Panc1 (cell line): Measurements from ENCODE around the gene KDM4B. TPM values are rescaled to one million over a fixed set of nuclear protein-coding genes. Genes with fewer than 3 reads are reported as not detected.

Source experiments
- ATAC-seq: fragments of 200-7000 bp; cut with Tn5 transposase; 2 replicates; pipeline ENCODE4 v1.9.1; 2020; ENCODE audit warnings: mild to moderate bottlenecking, moderate library complexity
- BruUV-seq: library from RNA; stranded (reverse); fragments of 400-500 nt; replicated peaks from 2 replicates; lab custom pipeline; 2021; lab: Mats Ljungman, UMichigan
- CTCF ChIA-PET: fragments of 300-600 bp; sonication (Branson Sonifier 250); formaldehyde crosslinking; loops from one replicate; lab custom pipeline; 2022; ENCODE audit warnings: antibody characterized with exemption; lab: Charles Lee
- POLR2A ChIA-PET: fragments of 300-600 bp; sonication (Branson Sonifier 250); formaldehyde crosslinking; loops from one replicate; lab custom pipeline; 2022; ENCODE audit warnings: antibody characterized with exemption; lab: Charles Lee
- DNase-seq: peaks from one replicate; pipeline ENCODE4 v3.0.0-alpha.2; 2010; ENCODE audit warnings: low read depth, low spot score
- H3K27ac ChIP-seq: 2 replicates; pipeline ENCODE4 v1.5.1; 2011; ENCODE audit warnings: mild to moderate bottlenecking, low read length, inconsistent platforms
- H3K27me3 ChIP-seq: fragments of 200-500 bp; sonication (Bioruptor generic); 2 replicates; pipeline ENCODE4 v1.6.0; 2014; ENCODE audit warnings: low read length, inconsistent platforms; ENCODE audit not compliant: control insufficient read depth, insufficient read depth
- H3K36me3 ChIP-seq: fragments of 200-500 bp; sonication (Bioruptor generic); 2 replicates; pipeline ENCODE4 v1.5.1; 2014; ENCODE audit warnings: inconsistent platforms, mild to moderate bottlenecking, low read length, moderate library complexity; ENCODE audit not compliant: control insufficient read depth, insufficient read depth
- H3K4me1 ChIP-seq: 2 replicates; pipeline ENCODE4 v1.5.1; 2011; ENCODE audit warnings: inconsistent platforms, mild to moderate bottlenecking, low read length, moderate library complexity; ENCODE audit not compliant: control insufficient read depth, insufficient read depth
- H3K4me3 ChIP-seq, 2 experiments: 2 replicates each; pipeline ENCODE4 v1.5.1; 2011 to 2012; ENCODE audit warnings: low read depth in 2 of 2, low read length in 2 of 2, mild to moderate bottlenecking in 2 of 2, inconsistent platforms in 1 of 2, moderate library complexity in 1 of 2
- H3K9me3 ChIP-seq: fragments of 200-500 bp; sonication (Bioruptor generic); 2 replicates; pipeline ENCODE4 v1.5.1; 2014; ENCODE audit warnings: low read depth, mild to moderate bottlenecking, inconsistent platforms, low read length, moderate library complexity; ENCODE audit not compliant: control insufficient read depth, insufficient read depth
- POLR2AphosphoS5 ChIP-seq: IDR thresholded peaks from 2 replicates; pipeline ENCODE4 v1.6.1; 2012; ENCODE audit warnings: mild to moderate bottlenecking, low read depth, low read length, moderate library complexity
- SIN3A ChIP-seq: IDR thresholded peaks from 2 replicates; pipeline ENCODE4 v1.6.1; 2012; ENCODE audit warnings: low read depth, mild to moderate bottlenecking, low read length, moderate library complexity, borderline replicate concordance; ENCODE audit not compliant: insufficient read depth
- TCF7L2 ChIP-seq: IDR thresholded peaks from 2 replicates; pipeline ENCODE4 v1.6.1; 2011; ENCODE audit warnings: mild to moderate bottlenecking, low read depth, low read length, inconsistent platforms
- in situ Hi-C: cut with HindIII; loops from 2 replicates; pipeline ENCODE4 v1.10.0; 2016; ENCODE audit warnings: low sequenced_read_pairs, low pct_unique_long_range_greater_than_20kb
- intact Hi-C: fragments of 100-400 bp; cut with micrococcal nuclease; formaldehyde crosslinking; loops from one replicate; pipeline ENCODE4 v1.10.0; 2022; ENCODE audit not compliant: unreplicated experiment
- total RNA-seq: library from RNA; stranded (reverse); gene quantifications from one replicate; pipeline ENCODE4 v1.2.1, GENCODE V29; 2021; ENCODE audit not compliant: unreplicated experiment
- TF ChIP-seq, protein P1 (sequence below): fragments of 450-650 bp; IDR thresholded peaks from 2 replicates; pipeline ENCODE4 v1.5.1; 2017; ENCODE audit warnings: mild to moderate bottlenecking
- TF ChIP-seq, protein P2 (sequence below), 2 experiments: IDR thresholded peaks; 2 replicates each; pipeline ENCODE4 v1.6.1; 2011 to 2012; ENCODE audit warnings: low read depth in 2 of 2, control low read depth in 1 of 2, low read length in 1 of 2, mild to moderate bottlenecking in 1 of 2, moderate library complexity in 1 of 2; ENCODE audit not compliant: insufficient read depth in 1 of 2

KDM4B gene
- total RNA-seq, 1 experiment from 2014 or later: 18.4 TPM

DNA sequence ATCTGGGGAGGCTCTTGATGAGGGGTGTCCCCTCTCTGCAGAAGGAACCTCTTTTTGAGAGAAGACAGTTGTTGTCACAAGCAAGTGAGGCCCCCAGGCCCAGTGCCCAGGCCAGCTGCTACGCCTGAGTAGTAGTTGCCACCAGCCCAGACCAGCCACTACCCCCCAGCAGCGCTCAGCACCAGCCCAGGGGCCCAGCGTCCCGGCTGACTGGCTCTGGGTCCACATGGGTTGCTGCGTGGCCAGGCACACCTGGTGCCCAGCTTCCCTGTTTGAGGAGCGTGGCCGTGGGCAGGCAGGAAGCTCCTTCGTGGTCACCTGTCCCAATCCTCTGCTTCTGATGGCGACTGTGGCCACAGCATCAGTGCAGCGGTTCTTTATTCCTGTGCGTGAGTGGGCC lies 84.7 kb downstream of the KDM4B start:
- in situ Hi-C loops (no loop called here), intact Hi-C loops (no loop called here)
- no peaks in the 10 kb centered on the region for H3K36me3 ChIP-seq
- H3K27me3 ChIP-seq: no peaks in the 10 kb centered on the region
- CTCF ChIA-PET: interaction anchor here (0.6 to 0.7 kb wide), 2 partner anchors 101 to 318 kb away, joined by 3 read pairs; no protein-coding TSS in a partner anchor
- no peak overlapping the region for H3K27ac ChIP-seq
- 0 out of 2 replicates have a peak, but pooled peaks cover 2% of the 10 kb centered on the region for H3K4me1 ChIP-seq
- DNase-seq: no peak
- BruUV-seq: no TSS peak
- ATAC-seq: no peak
- POLR2A ChIA-PET: no interaction called here
- H3K9me3 ChIP-seq: no peaks in the 10 kb centered on the region
- no peak overlapping the region for H3K4me3 ChIP-seq
- TF ChIP-seq, protein P1, sequence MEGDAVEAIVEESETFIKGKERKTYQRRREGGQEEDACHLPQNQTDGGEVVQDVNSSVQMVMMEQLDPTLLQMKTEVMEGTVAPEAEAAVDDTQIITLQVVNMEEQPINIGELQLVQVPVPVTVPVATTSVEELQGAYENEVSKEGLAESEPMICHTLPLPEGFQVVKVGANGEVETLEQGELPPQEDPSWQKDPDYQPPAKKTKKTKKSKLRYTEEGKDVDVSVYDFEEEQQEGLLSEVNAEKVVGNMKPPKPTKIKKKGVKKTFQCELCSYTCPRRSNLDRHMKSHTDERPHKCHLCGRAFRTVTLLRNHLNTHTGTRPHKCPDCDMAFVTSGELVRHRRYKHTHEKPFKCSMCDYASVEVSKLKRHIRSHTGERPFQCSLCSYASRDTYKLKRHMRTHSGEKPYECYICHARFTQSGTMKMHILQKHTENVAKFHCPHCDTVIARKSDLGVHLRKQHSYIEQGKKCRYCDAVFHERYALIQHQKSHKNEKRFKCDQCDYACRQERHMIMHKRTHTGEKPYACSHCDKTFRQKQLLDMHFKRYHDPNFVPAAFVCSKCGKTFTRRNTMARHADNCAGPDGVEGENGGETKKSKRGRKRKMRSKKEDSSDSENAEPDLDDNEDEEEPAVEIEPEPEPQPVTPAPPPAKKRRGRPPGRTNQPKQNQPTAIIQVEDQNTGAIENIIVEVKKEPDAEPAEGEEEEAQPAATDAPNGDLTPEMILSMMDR: no peak
- TF ChIP-seq, protein P2, sequence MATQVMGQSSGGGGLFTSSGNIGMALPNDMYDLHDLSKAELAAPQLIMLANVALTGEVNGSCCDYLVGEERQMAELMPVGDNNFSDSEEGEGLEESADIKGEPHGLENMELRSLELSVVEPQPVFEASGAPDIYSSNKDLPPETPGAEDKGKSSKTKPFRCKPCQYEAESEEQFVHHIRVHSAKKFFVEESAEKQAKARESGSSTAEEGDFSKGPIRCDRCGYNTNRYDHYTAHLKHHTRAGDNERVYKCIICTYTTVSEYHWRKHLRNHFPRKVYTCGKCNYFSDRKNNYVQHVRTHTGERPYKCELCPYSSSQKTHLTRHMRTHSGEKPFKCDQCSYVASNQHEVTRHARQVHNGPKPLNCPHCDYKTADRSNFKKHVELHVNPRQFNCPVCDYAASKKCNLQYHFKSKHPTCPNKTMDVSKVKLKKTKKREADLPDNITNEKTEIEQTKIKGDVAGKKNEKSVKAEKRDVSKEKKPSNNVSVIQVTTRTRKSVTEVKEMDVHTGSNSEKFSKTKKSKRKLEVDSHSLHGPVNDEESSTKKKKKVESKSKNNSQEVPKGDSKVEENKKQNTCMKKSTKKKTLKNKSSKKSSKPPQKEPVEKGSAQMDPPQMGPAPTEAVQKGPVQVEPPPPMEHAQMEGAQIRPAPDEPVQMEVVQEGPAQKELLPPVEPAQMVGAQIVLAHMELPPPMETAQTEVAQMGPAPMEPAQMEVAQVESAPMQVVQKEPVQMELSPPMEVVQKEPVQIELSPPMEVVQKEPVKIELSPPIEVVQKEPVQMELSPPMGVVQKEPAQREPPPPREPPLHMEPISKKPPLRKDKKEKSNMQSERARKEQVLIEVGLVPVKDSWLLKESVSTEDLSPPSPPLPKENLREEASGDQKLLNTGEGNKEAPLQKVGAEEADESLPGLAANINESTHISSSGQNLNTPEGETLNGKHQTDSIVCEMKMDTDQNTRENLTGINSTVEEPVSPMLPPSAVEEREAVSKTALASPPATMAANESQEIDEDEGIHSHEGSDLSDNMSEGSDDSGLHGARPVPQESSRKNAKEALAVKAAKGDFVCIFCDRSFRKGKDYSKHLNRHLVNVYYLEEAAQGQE (IDR thresholded peaks at IDR 0.05; ENCODE audit: insufficient read depth in 1 of 2, low read depth in 2 of 2, low read length in 1 of 2): no peak
- TF ChIP-seq TCF7L2 (no peak), POLR2AphosphoS5 (no peak), SIN3A (no peak)

DNA sequence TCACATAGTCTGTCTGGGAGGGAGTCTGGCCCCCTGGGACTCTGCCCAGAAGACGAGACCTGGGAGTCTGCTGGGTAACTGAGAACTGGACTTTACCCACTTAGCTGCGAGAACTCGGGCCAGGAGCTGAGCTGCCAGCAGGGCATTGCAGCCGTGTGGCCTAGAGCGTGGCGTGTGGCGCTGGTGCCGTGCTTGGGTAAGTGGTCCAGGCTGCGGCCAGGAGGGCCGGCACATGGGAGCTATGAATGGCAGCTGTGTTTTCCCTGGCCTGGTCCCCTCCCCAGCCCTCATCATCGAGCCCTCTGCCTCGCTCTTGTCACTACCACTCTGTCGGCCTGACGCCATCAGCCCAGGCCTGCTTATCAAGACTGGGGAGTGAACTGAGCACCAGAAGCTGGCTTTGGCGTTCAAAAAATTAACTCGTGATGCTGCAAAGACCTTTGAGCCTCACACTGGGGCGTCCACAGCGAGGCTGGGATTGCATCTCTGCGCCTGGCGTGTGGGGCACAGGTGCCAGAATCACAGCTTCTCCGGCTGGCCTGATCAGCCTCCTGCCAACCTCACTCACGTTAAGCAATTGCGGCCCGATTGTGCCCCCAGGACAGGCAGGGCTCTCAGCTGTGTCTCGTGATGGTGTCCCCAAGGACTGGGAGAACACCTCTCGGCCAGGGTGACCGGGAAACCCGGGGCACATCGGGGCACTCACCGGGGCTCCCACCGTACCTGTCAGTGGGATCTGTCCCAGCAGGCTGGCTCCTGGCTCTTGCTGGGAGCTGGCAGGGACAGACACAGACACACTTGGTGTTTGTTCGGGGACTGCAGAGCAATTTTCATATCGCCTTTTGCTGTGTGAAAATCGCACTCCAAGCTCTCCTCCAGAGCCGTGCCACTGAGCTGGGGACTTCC lies 85.9 kb downstream of the KDM4B start:
- Histone ChIP-seq H3K9me3 (no peaks in the 10 kb centered on the region), H3K36me3 (no peaks in the 10 kb centered on the region), H3K4me1 (no peaks in the 10 kb centered on the region), H3K4me3 (no peak overlapping the region), H3K27ac (no peak overlapping the region), H3K27me3 (no peaks in the 10 kb centered on the region)
- TF ChIP-seq TCF7L2: no peak
- ChIA-PET POLR2A (no interaction called here), CTCF (no interaction called here)
- ATAC-seq (no peak), DNase-seq (no peak)
- in situ Hi-C loops (no loop called here), intact Hi-C loops (no loop called here)
- BruUV-seq: no TSS peak

DNA sequence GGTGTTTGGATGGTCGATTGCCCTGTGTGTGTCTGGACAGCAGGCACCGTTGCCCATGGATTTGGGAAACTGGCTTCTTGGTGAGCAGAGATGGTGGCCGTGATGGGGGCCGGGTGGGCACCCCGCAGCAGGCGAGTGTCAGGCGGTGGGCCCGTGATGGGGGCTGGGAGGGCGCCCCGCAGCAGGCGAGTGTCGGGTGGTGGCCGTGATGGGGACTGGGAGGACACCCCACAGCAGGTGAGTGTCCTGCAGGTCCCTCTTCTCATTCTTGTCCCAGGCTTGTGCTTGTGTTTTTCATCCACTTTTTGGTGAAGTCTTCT lies 86.5 kb downstream of the KDM4B start:
- in situ Hi-C loops: no loop called here
- intact Hi-C loops: no loop called here
- ATAC-seq (no peak), DNase-seq (no peak)
- Histone ChIP-seq H3K9me3 (no peaks in the 10 kb centered on the region), H3K36me3 (no peaks in the 10 kb centered on the region), H3K27me3 (no peaks in the 10 kb centered on the region), H3K27ac (no peak overlapping the region), H3K4me1 (no peaks in the 10 kb centered on the region), H3K4me3 (no peak overlapping the region)
- no TSS peak for BruUV-seq
- POLR2A ChIA-PET: no interaction called here
- CTCF ChIA-PET: no interaction called here
- TF ChIP-seq SIN3A (no peak), POLR2AphosphoS5 (no peak), TCF7L2 (no peak)
- TF ChIP-seq, protein P1: no peak
- TF ChIP-seq, protein P2 (IDR thresholded peaks at IDR 0.05; ENCODE audit: insufficient read depth in 1 of 2, low read depth in 2 of 2, low read length in 1 of 2): no peak
